GM03348 (cell line): ENCODE data around the gene TTLL8.
"Not testable (repeated sequence)": the region's sequence is repeated elsewhere in the genome, so short reads cannot be mapped to it uniquely, and the experiment has no call there.

Source experiments
- DNase-seq: peaks from one replicate; pipeline ENCODE4 v3.0.0; 2012; ENCODE audit warnings: low spot score

The TTLL8 gene

DNA sequence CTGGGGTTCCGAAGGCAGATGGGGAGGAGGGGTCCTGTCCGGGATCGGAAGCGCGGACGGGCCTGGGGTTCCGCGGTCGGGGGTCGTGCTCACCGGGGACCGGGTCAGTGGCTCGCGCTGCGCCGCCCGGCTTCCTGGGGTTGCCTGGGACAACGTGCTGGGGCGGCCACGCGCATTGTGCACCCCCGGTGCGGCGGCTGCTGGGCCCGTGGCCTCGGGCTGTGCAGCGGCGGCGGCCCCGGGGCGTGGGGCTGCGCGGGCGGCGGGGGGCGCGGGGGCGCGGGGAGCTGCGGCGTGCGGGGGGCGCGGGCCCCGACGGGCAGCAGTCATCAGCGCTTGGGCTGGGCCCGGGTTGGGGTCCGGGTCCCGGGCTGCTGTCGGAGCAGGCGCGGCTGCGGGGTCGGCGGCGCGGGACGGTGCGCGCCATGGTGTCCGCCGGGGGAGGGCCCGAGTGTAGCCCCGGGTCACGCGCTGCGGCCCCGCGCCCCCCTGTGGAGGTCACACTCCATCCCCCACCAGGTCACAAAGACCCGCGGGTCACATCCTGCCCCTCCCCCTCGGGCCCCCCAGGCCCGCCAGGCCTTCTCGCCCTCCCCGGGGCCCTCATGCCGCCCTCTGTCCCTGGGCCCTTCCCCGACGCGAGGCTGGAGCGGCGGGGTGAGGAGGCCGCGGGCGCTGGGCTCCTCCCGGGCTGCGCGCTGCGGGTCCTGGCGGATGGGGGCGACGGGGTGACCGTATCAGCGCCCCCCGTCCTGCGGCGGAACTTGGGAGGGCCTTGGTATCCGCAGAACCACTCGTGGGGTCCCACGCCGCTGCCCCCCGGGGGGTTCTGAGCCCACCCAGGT lies at the start of gene TTLL8:
Gene TTLL8, minus strand, starts transcription at position 238 of the 845 bp plus-strand sequence.
- DNase-seq: no peak

DNA sequence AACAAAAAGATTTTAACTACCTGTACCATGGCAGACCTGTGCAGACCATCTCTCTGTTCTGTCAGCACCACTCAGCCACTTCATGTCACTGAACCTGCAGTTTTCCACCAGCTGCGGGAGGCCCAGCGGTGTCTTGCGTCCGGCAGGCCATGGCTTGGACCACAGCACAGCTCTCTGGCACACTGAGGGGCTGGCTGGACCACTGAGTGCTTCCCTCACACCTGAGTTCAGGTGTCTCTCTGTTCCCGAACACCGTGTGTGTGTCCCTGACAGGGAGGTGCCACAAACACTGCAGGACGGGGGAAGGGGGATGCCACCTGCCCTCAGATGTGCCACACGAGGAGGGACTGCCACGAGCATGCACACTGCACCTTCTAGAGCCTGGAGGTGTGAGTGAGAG lies 49.4 kb upstream of the TTLL8 start:
- DNase-seq: no peak

DNA sequence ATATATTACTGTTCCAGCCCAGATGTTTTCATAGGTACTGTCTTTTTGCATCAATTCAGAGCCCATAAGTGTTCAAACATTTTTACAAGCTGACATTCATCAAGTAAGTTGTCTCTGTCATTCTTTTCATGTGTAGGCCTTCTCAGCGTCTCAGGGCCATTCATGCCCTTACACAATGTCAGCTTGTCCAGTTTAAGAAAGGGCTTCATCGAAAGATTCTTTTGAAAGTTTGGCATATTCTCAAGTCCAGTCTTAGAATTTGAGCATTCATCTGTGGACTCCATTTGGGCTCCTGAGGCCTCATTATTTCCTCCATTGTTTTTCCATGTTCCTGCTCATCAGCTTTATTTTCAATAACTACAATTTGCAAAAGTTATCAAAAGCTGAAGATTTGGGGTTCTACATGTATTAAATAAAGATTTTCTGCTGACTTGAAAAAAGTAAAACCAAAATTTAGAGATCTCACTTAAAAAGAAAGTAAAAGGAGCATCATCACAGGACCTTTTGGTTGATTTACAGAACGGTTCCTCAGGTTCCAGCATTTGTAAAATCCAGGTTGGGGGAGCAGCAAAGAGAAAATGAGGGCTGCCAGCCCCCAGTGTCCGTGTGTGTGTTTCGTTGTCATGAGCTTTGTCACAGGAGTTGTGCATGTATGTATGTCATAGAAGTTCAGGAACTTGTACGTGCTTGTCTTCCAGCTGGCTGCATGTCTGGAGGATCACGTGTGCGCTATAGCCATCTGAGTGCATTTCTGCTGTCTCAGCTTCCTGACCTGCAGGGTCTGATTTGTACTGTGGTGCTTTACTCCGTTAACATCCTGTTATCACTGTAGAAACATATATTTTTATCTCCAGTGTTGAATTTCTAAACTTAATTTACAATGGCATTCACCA lies 47.4 kb upstream of the TTLL8 start:
- no peak for DNase-seq

DNA sequence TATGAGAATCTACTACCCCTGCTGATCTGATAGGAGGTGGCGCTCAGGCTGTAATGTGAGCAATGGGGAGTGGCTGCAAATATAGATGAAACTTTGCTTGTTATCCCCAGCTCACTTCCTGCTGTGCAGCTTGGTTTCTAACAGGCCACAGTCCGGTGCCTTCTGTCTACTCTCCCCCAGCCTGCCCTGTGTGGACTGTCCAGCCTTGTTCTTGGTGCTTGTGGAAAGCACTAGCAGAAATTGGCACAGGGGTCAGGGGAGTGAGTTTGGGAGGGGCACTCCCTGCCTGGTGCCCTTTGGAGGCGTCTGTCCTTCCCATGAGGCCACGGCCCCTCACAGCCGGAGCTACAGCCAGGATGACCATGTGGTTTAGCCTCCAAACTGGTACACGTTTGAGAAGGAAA lies 46.0 kb upstream of the TTLL8 start:
- no peak for DNase-seq

DNA sequence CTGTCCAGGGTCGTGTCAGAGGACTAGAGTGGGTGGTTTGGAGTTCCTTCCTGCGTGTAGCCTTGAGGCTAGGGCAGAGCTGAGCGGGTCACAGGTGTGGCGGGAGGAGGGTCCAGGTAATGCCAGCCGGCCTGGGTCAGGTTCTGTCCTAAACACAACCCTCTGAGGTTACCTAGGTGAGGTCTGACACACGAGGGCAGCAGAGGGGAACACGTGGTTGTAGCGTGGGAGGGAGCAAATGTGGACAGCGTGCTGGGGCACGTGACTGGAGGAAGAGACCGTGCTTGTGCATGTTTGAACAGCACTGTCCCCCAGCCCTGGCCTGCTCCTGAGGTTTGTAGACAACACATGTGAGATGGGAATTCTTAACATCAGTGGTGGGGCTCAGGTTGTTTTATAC lies 44.8 kb upstream of the TTLL8 start:
- DNase-seq: no peak

DNA sequence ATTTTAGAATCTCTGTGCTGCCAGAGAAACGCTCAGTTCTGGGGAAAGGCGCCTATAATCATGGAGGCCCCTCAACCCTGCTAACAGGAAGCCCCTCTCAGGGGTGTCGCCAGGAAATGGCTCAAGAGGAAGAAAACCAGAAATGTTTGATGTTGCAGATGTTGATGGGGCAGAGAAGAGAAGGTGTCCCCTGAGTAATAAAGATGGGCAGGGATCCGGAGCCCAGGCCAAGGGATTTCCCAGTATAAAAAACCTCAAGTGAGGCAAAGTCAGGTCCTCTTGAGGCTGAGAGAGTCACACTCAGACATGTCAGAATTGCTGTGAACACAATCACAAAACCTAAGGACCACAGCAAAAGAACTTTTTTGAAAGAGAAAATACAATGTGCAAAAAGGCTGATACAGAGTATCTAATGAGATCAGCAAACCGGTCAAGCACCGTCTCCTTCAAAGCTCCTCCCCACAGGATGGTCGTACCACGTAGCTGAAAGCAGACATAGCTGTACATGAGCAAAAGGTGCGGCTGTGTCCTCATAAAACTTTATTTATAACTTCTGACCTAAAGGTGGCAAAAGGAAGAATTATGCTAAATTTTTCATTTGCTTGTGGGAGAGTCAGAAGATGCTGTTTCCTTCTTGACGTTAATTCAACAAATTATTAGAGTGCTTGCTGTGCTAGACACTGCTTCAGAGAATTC lies 43.9 kb upstream of the TTLL8 start:
- no peak for DNase-seq

DNA sequence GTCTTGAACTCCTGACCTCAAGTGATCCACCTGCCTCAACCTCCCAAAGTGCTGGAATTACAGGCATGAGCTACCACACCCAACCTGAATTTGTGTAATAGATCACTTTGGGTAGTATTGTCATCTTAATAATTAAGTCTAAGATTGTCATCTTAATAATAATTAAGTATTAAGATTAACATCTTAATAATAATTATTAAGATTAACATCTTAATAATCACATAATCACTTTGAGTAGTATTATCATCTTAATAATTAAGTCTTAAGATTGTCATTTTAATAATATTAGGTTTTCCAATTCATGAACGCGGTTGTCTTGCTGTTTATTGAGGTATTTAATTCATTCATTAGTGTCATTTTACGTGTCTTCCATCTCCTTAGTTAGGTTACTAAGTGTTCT lies 40.0 kb upstream of the TTLL8 start:
- no peak for DNase-seq

DNA sequence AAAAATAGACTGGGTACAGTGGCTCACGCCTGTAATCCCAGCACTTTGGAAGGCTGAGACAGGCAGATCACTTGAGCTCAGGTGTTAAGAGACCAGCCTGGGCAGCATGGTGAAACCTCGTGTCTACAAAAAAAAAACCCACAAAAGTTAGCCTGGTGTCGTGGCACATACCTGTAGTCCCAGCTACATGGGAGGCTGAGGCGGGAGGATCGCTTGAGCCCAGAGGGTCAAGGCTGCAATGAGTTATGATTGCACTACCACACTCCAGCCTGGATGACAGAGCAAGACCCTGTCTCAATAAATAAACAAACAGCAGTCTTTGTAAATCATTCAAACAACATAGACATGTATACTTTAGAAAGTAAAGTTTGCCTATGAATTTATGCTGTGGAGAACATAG lies 34.2 kb upstream of the TTLL8 start:
- DNase-seq: no peak

DNA sequence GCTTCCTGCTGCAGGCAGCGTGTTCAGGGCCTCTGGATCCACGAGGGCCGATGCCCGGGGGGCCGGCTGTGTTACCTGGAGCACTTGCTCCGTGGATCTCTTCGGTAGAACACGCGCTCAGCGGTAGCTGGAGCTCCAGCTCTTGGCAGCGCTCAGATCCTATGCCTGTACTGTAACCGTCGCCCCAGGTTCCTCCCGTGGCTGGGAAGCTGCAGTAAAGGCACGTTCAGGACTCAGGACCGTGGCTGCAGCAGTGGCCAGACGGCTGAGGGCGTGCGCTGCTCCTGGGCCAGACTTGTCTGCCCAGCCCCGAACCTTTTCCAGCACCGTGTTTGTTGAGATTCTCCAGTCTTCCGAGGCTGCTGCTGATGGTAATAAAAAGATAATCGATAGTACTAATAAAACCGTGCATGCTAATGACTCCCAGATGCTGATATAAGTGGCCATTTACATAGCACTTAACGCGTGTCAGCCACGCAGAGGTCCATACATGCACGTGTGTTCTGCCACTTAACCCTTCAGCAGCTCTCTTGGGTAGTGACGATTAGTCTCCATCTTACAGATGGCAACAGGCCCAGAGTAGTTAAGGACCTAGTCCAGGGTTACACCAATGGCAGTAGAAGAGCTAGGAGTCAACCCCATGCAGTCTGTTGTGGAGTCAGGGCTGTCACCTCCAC lies 33.1 kb upstream of the TTLL8 start:
- no peak for DNase-seq

DNA sequence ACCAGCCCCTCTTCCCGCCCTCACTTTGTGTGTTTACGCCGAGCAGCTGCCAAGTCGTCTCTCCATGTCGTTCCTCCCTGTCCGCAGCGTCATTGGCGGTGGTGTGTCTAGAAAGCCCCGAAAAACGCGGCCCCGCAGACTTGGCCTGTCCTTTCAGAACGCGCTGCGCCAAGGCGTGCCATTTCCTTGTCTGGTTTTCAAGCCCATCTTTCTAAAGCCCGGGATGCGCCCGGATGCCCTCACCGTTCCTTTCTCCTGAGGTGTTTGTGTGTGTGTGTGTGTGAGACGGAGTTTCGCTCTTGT lies 32.3 kb upstream of the TTLL8 start:
- DNase-seq: no peak

DNA sequence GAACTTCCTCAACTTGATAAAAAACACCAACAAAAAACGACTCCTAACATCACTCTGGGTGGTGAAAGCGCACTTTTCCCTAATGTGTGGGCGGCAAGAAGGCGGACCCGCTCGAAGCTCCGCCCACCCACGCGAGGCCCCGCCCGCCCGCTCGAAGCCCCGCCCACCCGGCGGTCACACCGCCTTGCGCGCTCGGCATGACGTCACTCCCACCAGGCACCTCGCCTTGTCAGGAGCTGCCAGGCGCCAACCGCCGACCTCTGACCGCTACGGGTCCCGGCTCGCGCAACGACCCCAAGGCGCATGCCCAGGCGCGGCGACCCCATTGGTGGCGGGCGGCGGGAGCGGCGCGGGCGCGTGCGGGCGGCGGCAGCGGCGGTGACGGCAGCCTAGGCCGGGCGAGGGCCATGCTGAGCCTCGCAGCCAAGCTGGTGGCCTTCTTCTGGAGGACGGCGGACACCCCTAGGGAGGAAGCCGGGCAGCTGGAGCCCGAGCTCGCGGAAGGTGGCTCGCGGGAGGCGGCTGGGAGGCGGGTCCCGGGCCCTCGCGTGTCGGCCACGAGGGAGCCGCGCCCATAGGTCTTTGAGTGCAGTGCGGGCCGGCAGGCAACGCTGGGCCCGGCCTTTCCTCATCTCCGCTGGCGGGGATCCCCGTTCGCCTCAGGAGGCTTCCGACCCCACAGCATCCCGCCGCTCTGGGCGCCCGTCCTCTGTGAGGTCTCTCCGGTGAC lies 31.7 kb upstream of the TTLL8 start, which contains the start of gene MOV10L1:
Gene MOV10L1, plus strand, starts transcription at position 325 of the 730 bp plus-strand sequence. Its CDS starts 83 bp downstream, at position 408.
- DNase-seq: no peak

DNA sequence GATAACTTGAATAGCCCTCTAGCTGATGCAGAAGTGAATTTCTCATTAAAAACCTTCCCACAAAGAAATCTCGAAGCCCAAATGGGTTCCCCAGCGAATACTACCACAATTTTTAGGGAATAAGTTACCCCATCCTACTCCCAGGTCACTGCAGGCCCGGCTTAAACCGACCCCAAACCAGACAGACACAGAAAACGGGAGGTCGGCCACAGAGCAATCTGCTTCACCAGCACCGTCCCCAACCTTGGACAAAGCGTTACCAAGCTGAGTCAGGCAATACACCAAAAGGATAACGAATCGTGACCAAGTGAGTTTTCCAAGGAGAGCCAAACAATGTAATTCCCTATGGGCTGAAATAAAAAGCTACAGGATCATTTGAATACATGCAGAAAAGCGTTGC lies 31.1 kb upstream of the TTLL8 start:
- DNase-seq: no peak

DNA sequence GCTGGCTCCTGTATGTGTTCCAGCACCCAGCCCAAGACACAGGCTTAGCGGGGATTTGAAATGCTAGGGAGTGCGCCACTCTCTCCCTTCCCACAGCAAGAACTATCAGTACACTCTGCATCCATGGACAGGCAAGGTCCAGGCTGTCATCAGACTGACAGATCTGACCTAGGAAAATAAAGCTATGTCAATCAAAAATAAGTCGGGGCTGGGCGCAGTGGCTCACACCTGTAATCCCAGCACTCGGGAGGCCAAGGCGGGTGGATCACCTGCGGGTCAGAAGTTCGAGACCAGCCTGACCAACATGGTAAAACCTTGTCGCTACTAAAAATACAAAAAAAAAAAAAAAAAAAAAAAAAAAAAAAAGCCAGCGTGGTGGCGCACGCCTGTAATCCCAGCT lies 30.0 kb upstream of the TTLL8 start:
- no peak for DNase-seq

DNA sequence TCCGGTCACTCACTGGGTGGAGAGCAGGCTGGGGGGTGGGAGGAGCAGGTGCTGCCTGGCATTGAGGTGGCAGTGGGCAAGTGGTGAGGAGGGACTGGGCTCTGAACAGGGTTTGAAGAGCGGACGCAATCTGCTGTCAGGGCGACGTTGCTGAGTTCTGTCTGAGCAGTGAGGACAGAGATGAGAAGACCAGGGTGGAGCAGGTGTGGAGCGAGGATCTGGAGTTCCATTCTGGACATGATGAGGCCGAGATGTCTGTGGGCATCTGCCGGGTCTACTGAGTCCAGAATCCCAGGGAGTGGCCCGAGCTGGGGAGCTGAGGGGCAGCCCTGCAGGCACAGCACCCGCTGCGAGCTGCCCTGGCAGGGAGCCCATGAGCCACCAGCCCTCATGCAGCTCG lies 29.5 kb upstream of the TTLL8 start:
- DNase-seq: no peak

DNA sequence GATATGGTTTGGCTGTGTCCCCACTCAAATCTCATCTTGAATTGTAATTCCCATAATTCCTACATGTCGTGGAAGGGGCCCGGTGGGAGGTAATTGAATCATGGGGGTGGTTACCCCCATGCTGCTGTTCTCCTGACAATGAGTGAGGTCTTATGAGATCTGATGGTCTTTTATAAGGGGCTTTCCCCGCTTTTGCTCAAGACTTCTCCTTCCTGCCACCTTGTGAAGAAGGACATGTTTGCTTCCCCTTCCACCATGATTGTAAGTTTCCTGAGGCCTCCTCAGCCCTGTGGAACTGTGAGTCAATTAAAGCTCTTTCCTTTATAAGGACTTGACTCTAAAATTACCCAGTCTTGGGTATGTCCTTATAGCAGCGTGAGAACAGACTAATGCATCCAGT lies 28.9 kb upstream of the TTLL8 start:
- DNase-seq: not testable (repeated sequence)

DNA sequence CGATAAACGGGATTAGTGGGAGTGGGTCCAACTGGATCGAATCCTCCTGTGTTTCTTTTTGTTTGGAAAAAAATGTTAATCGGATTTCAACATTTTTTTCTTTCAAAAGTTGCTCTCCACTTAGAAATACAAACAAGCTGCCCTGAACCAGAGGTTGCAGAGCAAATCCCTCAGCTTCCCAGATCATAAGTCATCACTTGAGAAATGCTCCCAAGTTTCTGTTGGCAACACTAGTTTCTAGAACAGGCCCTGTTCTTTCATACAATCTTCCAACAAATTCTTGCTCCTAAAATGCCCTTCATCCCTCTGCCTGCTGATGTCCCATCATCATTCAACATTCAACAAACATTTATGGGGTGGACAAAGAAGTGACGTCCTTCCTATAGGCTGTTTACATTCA lies 28.4 kb upstream of the TTLL8 start:
- peak; percentile 43 for DNase-seq

DNA sequence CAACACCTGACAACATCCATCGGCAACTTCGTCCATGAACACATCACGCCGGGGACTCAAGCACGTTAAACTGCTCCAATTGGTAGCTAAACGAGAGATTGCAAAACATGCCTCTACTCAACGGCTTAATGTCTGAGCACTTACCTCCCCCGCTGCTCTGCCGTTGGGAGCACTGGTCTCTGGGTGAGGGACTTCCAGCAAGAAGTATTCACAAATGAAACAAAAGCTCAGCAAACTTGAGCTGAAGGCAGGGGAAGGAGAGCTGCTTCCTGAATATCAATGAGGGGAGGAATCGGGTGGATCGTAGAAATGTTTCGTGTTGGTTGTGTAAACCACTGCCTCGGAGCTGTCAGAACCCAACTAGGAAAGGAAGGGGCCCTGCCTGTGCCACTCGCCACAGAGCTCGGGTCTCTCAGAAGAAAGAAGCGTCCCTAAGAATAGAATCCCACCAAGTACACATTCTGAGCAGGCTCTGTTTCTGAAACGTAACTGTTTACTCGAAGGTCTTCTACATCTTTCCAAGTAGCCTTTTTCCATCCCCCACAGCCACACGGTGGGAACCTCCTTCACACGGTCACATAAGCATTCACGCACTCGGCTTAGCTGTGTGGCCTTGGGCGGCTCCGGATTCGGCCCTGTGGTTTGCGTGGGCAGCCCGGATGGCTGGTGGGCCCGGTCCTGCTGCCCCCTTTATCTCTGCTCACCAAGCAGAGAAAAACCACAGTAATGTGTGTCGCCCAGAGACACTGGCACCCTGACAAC lies 27.3 kb upstream of the TTLL8 start, which contains the start of gene MLC1:
Gene MLC1, minus strand, starts transcription at position 216 of the 762 bp plus-strand sequence. CDS start 524 bp downstream, outside the sequence.
- DNase-seq: no peak

DNA sequence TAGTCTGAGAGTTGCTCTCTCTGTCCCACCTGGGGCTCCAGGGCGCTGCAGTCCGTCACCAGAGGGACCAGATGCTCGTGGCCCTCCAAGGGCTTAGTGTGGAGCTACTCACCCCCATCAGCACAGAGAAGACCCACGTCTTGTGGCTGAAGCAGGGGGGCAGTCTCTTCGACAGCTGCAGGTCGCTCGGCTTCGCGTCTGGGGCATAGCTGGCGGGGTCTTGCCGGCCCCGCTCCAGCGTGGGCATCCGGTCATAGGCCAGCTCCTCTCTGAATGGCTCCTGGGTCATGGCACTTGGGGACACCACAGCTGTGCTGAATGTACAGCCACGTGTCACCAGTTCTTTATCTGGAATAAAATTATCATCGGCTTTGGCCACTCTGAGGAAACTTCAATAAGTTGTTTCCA lies 26.5 kb upstream of the TTLL8 start:
- DNase-seq: no peak

DNA sequence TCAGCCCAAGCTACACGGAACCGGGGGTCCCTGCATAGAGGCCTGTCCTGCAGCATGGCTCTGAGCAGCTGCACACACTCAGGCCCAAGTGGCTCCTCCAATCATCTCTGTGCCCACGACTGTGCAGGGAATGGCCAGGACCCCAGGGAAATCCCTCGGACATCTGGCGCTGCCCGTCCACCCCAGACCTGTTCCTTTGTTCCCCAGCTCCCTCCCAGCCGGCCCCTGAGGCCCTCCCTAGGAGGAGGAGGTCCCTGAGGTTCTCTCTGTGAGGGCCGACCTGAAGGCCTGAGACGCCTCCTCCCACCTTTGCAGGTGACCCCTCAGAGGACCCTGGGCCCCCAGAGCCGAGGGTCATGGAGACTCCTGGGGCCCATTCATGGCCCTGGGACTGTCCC lies 26.0 kb upstream of the TTLL8 start:
- no peak for DNase-seq

DNA sequence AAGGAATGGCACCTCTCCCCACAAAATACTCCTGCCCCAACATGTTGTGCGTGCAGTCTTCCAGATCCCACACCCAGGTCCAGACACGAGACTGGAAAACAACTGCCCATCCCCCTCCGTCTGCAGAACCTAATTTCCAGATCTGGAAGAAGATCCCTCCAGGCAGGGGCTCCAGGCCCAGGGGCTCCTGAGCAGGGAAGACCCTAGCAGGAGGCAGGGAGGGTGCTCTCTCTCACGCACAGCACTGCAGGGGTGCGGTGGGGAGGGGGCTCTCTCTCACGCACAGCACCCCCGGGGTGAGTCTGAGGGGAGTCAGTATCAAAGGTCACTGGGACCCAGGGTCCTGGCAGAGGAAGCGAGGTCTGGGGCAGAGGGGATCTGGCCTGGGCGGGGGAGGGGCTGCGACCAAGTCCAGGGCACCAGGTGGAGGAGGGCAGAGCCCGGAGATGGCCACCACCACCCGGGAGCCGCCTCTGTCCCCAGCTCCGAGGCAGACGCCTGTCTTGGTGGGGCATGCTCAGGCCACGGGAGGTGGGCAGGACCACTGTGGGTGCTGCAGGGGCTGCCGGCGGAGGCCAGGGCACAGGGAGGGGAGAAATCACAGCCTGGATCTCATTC lies 25.5 kb upstream of the TTLL8 start:
- DNase-seq: no peak
